Measurements from ENCODE around the gene PI4K2B.
"Not testable (repeated sequence)": the region's sequence is repeated elsewhere in the genome, so short reads cannot be mapped to it uniquely, and the experiment has no call there.

Gene PI4K2B

GRCh38 chr4:25233737-25234389, at the start of gene PI4K2B:
TSS of gene PI4K2B (plus strand) at chr4:25234033. CDS start at chr4:25234164, 131 bp downstream.
- DNase-seq: peak; percentile 90

DNA sequence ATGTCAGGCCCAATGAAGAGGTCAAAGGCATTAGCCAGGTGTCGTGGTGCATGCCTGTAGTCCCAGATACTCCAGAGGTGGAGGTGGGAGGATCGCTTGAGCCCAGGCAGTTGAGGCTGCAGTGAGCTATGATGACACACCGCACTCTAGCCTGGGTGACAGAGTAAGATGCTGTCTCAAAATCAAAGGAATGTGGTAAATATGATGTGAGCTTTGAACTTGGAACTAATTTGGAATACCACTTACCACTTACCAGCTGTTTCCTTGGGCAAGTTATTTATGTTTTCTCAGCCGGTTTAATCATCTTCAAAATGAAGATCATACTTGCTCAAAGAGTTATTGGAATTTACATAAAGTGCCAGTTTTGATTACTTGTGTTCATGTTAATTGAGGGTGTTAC, 49.8 kb upstream of the PI4K2B start:
- DNase-seq: no peak

GRCh38 chr4:25190407-25190806, 43.4 kb upstream of the PI4K2B start:
- no peak for DNase-seq

GRCh38 chr4:25198713-25199112, 35.1 kb upstream of the PI4K2B start:
- DNase-seq: no peak

DNA sequence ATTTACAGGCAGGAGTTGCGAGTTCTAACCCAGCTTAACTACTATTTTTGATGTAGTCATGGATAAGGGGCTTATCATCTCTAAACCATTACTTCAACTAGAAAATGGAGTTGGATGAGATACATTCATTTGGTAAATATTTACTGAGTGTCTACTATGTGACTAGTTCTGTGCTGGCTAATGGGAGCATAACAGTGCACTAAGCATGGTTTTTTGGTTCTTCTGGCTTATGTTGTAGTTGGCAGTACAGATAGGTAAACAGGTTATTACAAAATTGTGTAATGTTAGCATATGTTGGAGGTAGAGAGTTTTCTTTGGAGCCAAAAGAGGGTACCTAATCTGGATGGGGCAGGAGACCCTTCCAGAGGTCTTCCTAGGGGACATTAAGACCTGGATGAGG, 25.8 kb upstream of the PI4K2B start:
- DNase-seq: no peak

DNA sequence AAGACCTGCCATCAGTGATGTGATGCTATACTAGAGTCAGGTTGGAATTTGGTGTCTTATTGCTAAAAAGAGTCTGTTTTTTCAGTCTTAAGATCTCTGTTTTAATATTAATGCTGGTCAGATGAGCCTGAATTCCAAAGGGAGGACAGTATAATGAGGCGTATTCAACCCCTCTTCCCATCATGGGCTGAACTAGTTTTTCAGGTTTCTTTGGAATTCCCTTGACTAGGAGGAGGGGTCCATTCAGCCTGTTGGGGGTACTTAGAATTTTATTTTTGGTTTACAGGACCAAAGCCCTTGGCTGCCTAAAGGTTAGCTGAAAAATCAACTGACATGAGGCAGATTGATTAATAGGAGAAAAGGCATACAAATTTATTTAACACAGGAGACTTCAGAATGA, 24.1 kb upstream of the PI4K2B start:
- DNase-seq: no peak

DNA sequence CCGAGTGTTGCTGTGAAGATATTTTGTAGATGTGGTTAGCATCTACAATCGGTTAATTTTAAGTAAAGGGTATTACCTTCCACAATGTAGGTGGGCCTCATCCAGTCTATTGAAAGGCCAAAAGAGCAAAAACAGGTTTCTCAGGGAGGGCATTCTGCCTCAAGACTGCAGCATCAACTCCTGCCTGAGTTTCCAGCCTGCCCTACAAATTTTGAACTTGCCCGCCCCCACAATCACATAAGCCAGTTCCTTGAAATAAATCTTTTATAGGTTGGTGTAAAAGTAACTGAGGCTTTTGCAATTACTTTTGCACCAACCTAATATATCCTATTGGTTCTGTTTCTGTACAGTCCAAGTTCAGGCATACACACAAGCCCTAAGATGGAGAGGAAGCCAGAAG, 22.1 kb upstream of the PI4K2B start:
- no peak for DNase-seq

- DNase-seq: no peak
Observed at GRCh38 chr4:25212822-25213221, 21.0 kb upstream of the PI4K2B start.

GRCh38 chr4:25213347-25213979, 20.4 kb upstream of the PI4K2B start:
- no peak for DNase-seq

DNA sequence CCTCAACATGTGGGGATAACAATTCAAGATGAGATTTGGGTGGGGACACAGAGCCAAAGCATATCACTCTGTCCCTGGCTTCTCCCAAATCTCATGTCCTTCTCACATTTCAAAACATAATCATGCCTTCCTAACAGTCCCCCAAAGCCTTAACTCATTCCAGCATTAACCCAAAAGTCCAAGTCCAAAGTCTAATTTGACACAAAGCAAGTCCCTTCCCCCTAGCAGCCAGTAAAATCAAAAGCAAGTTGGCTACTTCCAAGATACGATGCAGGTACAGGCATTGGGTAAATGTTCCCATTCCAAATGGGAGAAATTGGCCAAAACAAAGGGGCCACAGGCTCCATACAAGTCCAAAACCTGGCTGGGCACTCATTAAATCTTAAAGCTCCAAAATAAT, 19.1 kb upstream of the PI4K2B start:
- DNase-seq: not testable (repeated sequence)

GRCh38 chr4:25215511-25215910, 18.3 kb upstream of the PI4K2B start:
- no peak for DNase-seq

- DNase-seq: no peak
Observed at GRCh38 chr4:25221377-25221776, 12.5 kb upstream of the PI4K2B start.

DNA sequence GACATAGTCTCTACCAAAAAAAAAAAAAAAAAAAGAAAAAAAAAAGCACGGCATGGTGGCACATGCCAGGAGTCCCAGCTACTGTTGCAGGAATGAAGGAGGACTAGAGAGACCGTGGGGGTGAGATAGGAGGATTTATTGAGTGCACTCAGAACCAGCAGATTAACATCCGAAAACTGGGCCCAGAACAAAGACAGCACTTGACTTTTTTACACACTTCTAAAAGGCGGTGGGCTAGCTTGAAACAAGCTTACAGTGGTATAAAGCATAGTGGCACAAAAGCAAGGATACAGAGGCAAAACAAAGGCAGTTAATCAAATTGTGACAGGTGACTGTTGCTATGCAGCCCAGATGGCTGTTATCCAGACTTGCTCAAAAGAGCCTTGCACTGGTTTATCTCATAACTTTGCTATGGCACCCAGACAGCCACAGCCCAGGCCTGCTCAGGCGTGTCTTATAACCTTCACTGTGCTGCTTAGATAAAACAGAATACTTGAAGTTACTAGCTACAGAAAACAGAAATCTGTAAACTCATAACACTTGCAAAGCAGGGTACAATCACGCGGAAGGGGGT, 9.9 kb upstream of the PI4K2B start:
- DNase-seq: no peak

GRCh38 chr4:25229804-25230203, 4.0 kb upstream of the PI4K2B start:
- no peak for DNase-seq

DNA sequence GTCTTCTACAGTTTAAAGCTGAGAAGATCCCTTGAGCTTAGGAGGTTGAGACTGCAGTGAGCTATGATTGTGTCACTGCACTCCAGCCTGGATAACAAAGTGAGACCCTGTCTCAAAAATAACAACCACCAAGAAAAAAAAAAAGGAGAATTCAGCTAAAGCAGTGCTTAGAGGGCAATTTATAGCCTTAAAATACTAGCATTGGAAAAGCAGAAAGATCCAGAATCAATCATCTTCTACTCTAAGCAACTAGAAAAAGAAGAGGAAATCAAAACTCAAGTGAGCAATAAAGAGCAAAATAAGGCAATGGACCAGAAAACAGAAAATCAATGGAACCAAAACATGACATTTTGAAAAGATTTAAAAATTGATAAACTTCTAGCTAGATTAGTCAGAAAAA, 639 bp upstream of the PI4K2B start:
- no peak for DNase-seq

DNA sequence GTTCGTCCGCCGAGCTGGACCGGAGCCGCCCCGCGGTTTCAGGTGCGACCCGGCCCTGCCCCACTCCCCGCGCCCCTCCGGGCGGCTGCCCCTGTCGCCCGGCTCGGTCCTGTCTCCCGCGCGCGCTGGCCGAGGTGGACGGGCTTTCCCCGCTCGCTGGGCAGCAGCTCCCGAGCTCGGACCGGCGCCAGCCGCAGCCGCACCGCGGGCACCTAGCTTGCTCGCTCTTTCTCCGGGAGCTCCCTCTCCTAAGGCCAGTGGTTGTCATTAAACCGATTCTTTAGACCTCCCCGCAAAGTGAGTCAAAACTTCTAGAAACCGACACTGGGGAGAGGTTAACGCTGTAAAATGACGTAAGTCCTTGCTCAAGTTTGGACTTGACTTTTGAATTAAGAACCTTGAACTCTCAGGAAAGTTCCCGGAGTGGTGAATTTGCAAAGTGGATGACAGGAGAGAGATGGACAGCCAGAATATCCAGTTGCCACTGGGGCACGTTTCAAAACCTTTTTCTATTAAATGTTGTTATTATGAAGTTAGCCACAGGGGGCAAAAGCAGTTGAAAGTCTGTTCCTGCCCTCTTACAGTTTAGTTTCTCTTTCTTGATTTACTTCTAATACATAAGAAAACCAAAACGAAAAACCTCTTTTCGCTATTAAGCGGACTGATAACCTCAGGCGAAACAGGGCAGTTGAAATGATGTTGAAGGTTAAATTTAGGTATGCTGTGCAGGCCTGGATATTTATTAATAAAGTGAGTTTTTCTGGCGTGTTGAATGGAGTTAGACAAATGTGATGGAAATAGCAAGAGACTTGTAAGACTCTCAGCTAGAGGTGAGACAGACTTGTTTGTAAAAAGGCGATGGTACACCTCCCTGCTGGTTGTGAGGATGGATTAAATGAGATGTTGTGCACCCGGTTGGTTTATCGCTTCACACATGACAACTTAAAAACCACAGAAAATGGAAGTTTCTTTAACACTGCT, 847 bp downstream of the PI4K2B start:
- DNase-seq: peak; percentile 73

DNA sequence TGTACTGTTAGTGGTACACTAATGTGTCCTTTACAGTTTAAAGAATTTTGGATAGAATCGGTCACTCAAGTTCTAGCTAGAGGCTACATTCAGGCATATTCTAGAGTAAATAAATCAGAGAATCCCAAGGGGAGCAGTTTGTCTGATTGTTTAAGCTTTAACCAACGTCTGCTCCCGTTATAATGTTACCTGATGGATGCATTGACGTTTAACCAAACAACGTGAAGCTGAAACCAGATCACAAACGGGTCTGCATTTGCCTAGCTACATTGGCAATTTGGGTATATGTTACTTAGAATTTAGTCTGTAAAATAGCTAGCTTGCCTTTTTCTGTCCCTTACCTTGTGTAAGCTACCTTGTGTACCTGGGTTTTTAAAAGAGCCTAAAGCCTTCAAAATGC, 1.6 kb downstream of the PI4K2B start:
- DNase-seq: no peak

GRCh38 chr4:25236030-25236429, 2.2 kb downstream of the PI4K2B start:
- DNase-seq: not testable (repeated sequence)

- no peak for DNase-seq
Observed at GRCh38 chr4:25236971-25237370, 3.1 kb downstream of the PI4K2B start.

GRCh38 chr4:25238052-25238451, 4.2 kb downstream of the PI4K2B start:
- no peak for DNase-seq

DNA sequence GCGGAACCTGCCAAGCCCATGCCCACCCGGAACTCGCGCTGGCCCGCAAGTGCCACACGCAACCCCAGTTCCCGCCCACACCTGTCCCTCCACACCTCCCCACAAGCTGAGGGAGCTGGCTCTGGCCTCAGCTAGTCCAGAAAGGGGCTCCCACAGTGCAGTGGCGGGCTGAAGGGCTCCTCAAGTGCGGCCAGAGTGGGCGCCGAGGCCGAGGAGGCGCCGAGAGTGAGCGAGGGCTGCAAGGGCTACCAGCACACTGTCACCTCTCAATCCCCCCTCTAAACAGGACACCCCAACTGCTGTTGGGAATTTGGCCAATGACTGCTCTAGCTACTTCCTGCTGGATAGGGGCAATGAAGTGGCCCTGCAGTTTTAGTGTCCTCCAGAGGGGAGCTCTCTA, 5.7 kb downstream of the PI4K2B start:
- DNase-seq: not testable (repeated sequence)

DNA sequence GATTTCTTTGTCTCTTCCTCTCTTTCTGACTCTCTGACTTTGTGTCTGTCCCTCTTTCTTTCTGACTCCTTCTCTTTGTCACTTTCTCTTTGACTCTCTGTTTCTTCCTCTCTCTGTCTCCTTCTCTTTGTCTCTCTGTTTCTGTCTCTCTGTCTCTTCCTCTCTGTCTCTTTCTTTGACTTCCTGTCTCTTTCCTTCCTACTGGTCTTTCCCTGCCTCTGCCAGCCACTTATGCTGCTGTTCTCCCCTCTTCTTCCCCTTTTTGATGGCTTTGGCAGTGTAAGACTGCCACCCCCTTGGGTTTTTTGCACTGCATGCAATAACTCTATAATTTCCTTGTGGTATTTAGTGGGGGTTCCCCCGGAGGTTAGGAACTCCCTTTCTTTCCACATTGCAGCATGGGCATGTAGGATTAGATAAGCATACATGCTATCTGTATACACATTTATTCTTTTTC, 6.9 kb downstream of the PI4K2B start:
- not testable (repeated sequence) for DNase-seq

- not testable (repeated sequence) for DNase-seq
Observed at GRCh38 chr4:25242195-25242594, 8.4 kb downstream of the PI4K2B start.
